Gastrocnemius medialis (tissue), 4 donors: Measurements from ENCODE around the gene MAB21L3.

ENCODE experiments used
- CTCF ChIP-seq, 5 experiments: fragments of 450-650 bp in 3 of 5; fragments of 200-600 bp in 2 of 5; sonication (generic) in 2 of 5; IDR thresholded peaks in 4 of 5; conservative IDR thresholded peaks in 1 of 5; 1 replicate in 4 of 5; 2 replicates in 1 of 5; pipeline ENCODE4 v1.5.1; 2016 to 2019; ENCODE audit warnings: antibody characterized with exemption in 5 of 5, mild to moderate bottlenecking in 3 of 5, moderate library complexity in 3 of 5
- POLR2A ChIP-seq, 2 donors: fragments of 450-650 bp; IDR thresholded peaks; one replicate each; pipeline ENCODE4 v1.6.1; 2017; ENCODE audit warnings: antibody characterized with exemption in 2 of 2, mild to moderate bottlenecking in 2 of 2, moderate library complexity in 2 of 2

GRCh38 chr1:116112388-116113140 is 1.4 kb downstream of the MAB21L3 start:
- TF ChIP-seq CTCF (IDR thresholded peaks at IDR 0.05 in 4 of 5, conservative IDR thresholded peaks at IDR 0.05 in 1 of 5) (no peak), POLR2A (IDR thresholded peaks at IDR 0.05) (no peak)
